Left forelimb (tissue), 1 donor: ENCODE measurements around the gene SEMA4A.
"Not testable (repeated sequence)": the region's sequence is repeated elsewhere in the genome, so short reads cannot be mapped to it uniquely, and the experiment has no call there.

Experiments used
- DNase-seq: peaks from one replicate; pipeline ENCODE4 v3.0.0-alpha.2; 2018; ENCODE audit warnings: low spot score

SEMA4A gene

DNA sequence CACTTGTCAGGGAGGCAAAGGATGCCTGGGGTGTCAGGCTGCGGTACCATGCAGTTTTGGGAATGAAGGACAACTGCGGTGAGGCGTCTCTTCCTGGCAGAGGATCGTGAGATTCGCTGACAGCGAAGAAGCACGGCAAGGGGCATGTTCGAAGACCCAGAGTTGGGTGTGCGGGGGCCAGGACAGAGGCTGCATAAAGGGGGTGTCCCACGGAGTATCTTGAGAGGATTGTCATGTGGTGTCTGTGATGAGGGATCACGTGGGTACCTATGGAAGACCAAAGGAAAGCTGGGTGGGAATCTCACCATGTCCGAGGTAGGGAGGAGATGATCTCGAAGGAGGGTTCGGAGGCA, 40.9 kb downstream of the SEMA4A start:
- DNase-seq, result no peak

DNA sequence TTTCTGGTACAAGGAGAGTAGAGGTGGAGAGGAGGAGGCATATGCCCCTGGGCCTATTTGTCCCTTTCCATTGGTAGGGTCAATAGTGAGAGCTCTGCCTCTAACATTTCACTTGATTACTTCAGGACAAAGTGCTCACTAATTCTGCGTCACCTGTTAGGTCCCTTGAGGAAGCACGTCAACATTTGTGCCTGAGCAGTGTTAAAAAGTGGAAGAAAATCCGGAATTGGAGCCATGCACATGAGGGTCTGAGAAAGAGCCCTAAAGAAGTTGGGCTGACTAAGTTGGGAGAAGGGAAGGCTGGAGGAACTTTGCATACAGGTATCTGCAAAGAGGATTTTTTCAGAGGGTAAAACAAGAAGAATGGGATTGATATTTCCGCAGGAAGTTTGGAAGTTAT, 42.5 kb downstream of the SEMA4A start:
- DNase-seq, result no peak

DNA sequence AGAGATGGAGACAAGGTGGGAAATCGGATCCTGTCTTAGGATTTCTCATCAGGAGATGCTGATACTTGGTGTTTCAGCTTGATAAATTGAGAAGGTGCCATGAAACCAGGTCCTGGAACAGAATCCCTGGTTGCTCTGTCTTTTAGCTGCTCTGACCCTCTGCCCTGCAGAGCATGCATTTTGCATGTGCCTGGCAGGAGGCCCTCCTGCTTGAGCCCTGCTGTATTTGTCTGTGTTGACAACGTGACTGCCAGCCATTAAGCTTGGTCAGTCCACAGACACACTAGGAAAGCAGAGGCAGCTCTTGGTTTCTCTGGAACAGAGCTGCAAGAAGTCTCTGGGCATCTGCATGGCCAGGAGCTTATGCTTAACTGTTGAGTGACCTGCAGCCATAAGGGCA, 43.1 kb downstream of the SEMA4A start:
- DNase-seq, result no peak

DNA sequence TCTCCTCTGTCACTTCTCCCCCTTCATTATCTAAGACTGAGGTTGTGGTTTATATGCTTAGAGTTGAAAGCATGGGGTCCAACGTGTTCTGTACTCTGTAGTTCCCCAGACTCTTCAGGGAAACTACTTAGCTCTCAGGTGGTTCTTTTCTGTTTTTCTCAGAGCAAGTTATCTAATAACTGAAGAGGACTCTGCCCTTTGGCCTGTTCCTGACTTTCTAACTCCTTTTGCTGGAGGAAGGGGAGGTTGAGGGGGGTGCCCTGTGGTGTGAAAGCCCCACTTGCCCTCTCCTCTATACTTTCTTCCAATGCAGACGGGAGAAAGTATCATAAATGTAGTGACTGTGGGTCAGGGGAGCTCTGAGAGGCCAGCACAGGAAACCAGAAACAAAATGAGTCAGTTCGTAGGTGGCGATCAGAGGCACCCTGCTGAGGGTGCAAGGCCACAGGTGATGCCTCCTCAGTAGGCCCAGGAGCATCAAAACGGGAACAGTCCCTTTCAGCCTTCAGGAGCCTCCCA, 45.5 kb downstream of the SEMA4A start:
- DNase-seq, result no peak

DNA sequence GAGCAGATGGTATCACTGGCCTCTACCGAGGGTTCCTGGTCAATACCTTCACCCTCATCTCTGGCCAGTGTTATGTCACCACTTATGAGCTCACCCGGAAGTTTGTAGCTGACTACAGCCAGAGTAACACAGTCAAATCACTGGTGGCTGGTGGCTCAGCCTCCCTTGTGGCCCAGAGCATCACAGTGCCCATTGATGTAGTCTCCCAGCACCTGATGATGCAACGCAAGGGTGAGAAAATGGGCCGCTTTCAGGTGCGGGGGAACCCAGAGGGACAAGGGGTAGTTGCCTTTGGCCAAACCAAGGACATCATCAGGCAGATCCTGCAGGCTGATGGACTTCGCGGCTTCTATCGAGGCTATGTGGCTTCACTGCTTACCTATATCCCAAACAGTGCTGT, 46.7 kb downstream of the SEMA4A start:
- DNase-seq, result no peak

DNA sequence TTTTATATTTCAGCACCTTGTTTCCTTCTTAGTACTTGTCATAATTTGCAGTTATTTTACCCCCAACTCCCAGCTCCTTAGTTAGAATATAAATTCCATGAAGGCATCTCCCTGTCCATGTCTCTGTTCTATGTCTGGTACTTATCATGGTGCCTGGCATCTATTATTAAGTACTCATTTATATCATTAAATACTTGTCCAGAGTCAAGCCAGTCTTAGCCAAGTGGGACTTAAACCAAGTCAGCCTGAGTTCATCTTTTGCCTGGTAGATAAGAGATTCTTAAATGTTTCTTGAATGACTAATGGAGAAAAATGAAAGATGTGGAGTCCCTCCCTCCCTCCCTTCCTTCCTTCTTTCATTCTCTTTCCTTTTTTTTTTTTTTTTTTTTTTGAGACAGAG, 49.9 kb downstream of the SEMA4A start:
- DNase-seq, result no peak

DNA sequence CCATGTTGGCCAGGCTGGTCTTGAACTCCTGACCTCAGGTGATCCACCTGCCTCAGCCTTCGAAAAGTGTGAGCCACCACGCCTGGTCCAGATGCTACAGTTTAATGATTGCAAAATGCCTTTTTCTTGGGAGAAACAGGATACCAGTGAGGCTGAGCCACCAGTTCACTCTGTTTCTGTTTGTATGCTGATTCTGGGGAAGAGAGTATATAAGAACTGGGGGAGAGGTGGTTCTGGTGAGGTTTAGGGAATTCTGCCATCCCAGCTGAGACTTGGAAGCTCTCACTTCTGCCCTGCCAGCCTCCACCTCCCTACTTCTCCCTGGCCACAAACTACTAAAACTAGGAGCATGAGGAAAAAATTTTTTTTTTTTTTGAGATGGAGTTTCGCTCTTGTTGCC, 51.3 kb downstream of the SEMA4A start:
- no peak for DNase-seq

DNA sequence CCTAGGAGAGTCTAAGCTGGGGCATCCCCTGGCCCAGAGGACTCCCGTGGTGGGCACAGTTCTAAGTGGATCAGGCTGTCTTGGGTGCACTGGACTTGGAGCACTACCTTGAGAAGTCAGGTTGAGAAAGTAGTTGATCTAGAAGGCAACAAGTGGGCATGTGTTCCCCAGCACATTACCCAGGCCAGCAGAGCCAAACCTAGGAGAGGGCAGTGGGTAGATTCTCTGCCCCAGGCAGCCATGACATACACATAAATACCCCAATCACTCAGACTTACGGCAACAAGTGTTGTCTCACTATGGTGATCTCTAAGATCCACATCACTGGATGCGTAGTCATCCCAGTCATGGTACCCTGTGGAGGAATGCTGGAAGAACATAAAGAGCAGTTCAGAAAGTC, 57.9 kb downstream of the SEMA4A start:
- no peak for DNase-seq

DNA sequence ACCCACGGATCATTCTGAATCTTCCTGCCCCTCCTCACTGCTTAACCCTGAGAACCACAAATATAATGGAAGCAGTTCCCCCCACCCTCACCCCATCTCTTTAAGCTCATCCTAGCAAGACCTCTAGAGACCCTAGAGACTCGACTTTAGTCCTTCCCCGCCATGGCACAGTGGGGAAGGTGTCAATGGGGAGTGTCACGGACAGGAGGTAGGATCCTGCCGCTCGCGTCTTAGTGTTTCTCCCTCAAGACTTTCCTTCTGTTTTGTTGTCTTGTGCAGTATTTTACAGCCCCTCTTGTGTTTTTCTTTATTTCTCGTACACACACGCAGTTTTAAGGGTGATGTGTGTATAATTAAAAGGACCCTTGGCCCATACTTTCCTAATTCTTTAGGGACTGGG, 58.7 kb downstream of the SEMA4A start:
- no peak for DNase-seq

DNA sequence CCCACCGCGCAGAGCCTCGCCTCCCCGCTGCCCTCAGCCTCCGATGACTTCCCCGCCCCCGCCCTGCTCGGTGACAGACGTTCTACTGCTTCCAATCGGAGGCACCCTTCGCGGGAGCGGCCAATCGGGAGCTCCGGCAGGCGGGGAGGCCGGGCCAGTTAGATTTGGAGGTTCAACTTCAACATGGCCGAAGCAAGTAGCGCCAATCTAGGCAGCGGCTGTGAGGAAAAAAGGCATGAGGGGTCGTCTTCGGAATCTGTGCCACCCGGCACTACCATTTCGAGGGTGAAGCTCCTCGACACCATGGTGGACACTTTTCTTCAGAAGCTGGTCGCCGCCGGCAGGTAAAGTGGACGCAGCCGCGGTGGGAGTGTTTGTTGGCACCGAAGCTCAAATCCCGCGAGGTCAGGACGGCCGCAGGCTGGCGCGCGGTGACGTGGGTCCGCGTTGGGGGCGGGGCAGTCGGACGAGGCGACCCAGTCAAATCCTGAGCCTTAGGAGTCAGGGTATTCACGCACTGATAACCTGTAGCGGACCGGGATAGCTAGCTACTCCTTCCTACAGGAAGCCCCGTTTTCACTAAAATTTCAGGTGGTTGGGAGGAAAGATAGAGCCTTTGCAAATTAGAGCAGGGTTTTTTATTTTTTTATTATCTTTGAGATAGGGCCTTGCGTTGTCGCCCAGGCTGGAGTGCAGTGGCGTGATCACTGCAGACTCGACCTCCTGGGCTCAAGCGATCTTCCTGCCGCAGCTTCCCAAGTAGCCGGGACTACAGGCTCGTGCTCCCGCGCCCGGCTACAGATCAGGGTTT, 59.7 kb downstream of the SEMA4A start, which contains the start of gene PMF1:
TSS of gene PMF1 (plus strand) at position 175 of the 811 bp plus-strand sequence. CDS start at position 184, 9 bp downstream.
- DNase-seq, result peak; percentile 98

DNA sequence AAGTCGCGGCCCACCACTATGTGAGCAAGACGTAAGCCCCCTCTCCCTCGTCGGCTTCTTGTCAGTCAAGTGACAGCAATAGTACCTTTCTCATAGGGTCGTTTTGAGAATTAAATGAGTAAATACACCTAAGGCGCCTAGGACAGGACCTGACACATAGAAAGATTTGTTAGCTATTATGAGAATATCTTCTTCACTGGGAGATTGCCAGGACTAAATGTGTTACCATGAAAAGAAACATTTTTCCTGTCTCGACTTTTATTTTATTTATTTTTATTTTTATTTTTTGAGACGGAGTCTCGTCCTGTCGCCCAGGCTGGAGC, 60.2 kb downstream of the SEMA4A start:
- DNase-seq, result no peak

DNA sequence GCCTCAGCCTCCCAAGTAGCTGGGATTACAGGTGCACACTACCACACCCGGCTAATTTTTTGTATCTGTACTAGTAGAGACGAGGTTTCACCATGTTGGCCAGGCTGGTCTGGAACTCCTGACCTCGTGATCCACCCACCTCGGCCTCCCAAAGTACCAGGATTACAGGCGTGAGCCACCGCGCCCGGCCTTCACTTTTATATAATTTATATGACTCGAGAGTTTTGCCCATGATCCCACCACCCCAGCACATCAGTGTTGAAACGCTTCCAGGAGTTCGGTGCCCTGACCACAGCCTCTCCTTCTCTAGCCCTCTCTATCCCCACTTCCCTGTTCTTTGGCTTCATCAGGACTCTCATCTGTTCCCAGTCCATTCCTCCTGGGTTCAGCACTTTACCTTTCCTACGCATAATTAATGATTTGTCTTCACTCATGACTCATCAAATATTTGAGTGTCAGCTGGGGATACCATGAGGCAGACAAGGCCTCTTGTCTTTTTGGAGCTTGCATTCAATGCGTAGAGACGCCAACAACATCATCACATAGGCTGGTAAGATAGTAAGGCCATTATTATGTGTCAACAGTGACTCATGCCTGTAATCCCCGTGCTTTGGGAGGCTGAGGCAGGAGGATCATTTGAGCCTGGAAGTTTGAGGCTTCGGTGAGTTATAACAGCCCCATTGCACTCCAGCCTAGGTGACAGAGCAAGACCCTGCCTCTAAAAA, 60.8 kb downstream of the SEMA4A start:
- no peak for DNase-seq

DNA sequence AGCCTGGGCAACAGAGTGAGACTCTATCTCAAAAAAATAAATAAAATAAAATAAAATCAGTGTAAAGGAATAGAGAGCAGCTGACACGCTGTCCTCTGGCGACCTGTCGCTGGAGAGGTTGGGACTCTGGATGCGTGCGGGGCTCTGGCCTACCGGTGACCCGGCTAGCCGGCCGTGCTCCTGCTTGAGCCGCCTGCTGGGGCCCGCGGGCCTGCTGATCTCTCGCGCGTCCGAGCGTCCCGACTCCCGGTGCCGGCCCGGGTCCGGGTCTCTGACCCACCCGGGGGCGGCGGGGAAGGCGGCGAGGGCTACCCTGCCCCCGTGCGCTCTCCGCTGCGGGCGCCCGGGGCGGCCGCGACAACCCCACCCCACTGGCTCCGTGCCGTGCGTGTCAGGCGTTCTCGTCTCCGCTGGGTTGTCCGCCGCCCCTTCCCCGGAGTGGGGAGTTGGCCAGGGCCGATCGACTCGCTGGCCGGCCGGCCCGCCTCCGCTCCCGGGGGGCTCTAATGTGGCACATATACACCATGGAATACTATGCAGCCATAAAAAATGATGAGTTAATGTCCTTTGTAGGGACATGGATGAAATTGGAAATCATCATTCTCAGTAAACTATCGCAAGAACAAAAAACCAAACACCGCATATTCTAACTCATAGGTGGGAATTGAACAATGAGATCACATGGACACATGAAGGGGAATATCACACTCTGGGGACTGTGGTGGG, 63.1 kb downstream of the SEMA4A start:
- not testable (repeated sequence) for DNase-seq

DNA sequence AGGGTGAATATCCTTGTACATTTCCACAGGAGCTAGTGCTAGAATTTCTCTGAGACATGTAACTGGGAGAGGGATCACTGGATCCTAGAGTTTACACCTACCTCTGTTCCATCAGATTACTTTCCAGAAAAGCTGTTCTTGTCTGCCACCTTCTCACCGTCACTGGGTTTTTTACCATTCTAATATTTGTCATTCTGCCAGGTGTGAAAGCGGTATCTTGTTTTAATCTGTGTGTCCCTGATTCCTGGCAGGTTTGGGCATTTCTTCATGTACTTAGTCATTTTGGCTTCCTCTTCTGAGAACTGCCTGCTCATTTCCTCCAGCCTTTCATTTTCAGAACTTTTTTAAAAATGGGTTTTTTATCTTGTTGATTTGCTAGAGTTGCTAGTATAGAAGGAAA, 64.5 kb downstream of the SEMA4A start:
- no peak for DNase-seq

DNA sequence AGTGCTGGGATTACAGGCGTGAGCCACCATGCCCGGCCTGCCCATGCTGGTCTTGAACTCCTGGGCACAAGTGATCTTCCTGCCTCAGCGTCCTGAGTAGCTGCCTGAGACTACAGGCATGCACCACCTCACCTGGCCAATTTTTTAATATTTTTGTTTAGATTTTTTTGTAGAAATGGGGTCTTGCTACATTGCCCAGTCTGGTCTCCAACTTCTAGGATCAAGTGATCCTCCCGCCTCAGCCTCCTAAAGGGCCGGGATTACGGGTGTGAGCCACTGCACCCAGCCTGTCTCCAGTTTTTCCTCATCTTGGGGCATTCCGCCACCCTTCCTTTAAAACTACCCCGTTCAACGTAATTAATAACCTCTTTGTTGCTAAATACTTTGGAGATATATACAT, 66.8 kb downstream of the SEMA4A start:
- no peak for DNase-seq

DNA sequence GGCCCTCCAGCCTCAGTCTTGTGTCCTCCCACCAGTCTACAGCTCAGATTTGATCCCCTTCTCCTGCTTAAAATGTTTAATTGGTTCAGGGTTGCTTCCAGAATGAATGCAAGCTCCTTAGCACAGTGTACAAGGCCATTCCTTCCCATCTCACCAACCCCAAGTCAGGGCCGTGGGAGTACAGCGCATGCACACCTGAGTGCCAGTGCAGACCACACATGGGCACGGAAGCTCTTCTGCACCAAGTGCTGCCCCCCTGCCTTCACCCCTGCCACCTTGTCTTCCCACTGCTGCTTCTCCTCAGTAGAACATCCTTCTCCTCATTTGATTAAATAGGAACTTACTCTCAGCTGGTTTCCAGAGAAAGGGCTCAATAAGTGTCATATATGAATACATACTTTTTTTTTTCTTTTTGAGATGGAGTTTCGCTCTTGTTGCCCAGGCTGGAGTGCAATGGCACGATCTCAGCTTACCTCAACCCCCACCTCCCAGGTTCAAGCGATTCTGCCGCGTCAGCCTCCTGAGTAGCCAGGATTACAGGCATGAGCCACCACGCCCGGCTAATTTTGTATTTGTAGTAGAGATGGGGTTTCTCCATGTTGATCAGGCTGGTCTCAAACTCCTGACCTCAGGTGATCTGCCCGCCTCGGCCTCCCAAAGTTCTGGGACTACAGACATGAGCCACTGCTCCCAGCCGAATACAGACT, 68.8 kb downstream of the SEMA4A start:
- no peak for DNase-seq

DNA sequence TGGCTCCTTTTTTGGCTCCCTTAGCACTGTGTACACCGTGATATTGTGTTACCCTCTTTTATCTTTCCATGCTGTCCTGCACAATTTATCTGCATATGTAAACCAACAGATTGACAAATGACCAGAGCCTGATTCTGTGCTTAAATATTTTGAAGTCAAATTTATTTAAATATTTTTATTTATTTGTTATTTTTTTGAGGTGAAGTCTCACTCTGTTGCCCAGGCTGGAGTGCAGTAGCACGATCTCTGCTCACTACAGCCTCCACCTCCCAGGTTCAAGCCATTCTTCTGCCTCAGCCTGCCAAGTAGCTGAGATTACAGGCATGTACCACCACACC, 72.3 kb downstream of the SEMA4A start:
- DNase-seq, result no peak

DNA sequence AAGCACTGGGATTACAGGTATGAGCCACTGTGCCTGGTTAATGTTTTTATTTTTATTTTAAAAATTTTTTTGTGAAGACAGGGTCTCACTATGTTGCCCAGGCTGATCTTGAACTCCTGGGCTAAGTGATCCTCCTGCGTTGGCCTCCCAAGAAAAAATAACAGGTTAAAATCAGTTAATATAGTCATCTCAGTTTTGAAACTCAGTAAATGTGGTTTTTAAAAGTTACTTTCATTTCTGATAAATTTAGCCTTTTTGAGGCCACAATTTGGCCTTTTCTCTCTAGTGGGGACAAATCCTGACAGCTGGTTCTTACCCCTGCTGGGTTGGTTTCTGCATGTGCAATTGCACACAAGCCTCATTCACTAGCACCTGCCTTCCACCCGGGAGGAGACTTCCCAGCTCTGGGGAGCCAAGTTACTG, 72.7 kb downstream of the SEMA4A start:
- no peak for DNase-seq

DNA sequence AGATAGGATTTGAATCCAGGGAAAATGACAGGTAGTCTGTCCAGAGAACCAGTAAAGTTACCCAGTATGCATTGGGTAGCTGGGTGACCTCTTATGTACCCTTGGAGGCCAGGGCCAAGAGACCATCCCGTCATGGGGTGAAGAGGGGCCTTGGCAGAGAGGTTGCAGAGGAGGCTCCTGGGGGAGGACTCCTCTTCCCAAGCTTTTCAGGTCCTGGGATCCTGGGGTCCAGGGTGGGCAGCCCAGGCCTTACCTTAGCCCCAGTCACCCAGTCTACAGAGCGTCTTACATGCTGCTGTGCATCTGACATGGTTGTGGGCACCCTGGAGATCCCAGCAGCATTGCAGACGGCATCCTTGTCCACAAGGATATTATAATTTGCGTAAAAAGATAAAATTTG, 73.4 kb downstream of the SEMA4A start:
- DNase-seq, result no peak
